MM.1S (cell line): ENCODE results near the gene PI4KA.

ENCODE experiments used
- EZH2 ChIP-seq: fragments of 300-600 bp; sonication (generic); optimal IDR thresholded peaks from 2 replicates; pipeline ENCODE3; 2017; ENCODE audit warnings: low read depth, mild to moderate bottlenecking, antibody characterized with exemption, low read length, mixed read lengths
- EZH2phosphoT487 ChIP-seq: fragments of 300-600 bp; sonication (generic); IDR thresholded peaks from 2 replicates; pipeline ENCODE4 v1.6.1; 2018; ENCODE audit warnings: antibody characterized with exemption, low read length
- TF ChIP-seq, protein P1 (sequence below): fragments of 300-600 bp; sonication (generic); IDR thresholded peaks from 2 replicates; pipeline ENCODE4 v1.5.1; 2016; ENCODE audit warnings: antibody characterized with exemption, low read length, mixed read lengths

DNA sequence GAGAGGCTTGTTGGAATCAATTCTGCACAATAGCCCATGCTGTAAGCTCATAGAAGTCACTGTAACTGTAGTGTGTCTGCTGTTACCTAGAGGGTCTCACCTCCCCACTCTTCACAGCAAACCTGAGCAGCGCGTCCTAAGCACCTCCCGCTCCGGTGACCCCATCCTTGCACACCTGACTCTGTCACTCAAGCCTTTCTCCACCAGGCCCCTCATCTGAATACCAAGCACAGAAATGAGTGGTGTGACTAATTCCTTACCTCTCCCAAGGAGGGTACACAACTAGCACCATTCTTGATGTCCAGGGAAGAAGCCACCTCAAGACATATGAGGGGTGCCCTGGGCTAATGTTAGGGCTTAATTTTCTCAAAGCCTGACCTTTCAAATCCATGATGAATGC lies 71.4 kb downstream of the PI4KA start:
- TF ChIP-seq, protein P1, sequence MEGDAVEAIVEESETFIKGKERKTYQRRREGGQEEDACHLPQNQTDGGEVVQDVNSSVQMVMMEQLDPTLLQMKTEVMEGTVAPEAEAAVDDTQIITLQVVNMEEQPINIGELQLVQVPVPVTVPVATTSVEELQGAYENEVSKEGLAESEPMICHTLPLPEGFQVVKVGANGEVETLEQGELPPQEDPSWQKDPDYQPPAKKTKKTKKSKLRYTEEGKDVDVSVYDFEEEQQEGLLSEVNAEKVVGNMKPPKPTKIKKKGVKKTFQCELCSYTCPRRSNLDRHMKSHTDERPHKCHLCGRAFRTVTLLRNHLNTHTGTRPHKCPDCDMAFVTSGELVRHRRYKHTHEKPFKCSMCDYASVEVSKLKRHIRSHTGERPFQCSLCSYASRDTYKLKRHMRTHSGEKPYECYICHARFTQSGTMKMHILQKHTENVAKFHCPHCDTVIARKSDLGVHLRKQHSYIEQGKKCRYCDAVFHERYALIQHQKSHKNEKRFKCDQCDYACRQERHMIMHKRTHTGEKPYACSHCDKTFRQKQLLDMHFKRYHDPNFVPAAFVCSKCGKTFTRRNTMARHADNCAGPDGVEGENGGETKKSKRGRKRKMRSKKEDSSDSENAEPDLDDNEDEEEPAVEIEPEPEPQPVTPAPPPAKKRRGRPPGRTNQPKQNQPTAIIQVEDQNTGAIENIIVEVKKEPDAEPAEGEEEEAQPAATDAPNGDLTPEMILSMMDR = no peak
- TF ChIP-seq EZH2phosphoT487 = no peak
- no peak for TF ChIP-seq EZH2
